GM21390 (cell line): ENCODE data around the gene SGPL1.
A peak's percentile ranks its signal among the peaks of the same experiment; 100 is the strongest.

Source experiments
- ATAC-seq: cut with Tn5 transposase; IDR thresholded peaks from one replicate; pipeline ENCODE4 v1.9.1; 2021; ENCODE audit not compliant: unreplicated experiment

The SGPL1 gene

DNA sequence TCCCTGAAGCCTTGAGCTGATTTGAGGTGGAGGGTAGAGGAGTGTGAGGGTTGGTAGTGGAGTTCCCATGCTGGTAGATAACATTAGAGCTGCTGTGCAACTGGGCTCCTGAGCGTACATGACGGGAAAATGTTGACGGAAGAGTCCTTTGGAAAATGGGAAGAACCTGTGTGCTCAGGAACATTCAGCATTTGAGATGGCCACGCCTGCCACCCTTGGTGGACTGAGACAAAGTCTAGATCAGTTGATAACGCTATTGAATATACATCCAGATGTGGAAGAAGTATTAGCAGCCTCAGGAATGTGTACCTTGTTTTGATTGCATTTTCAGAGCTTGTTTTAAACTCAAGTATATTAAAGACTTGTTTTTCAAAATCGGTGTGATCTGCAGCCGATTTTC, 56.5 kb downstream of the SGPL1 start:
- no peak for ATAC-seq

DNA sequence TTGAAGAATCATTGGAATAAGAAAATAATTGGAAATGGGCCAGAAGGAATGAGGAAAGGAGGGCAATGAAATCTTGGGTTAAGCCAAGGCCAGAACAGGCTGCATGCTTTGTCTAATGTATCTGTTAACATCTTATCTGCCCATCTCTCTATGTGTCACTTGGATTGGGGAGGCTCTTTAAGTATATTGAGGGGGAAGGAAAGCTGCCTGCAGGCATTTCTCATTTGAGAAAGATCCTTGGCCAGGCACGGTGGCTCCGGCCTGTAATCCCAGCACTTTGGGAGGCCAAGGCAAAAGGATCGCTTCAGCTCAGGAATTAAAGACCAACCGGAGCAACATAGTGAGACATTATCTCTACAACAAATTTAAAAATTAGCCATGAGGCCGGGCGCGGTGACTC, 58.3 kb downstream of the SGPL1 start:
- ATAC-seq, result no peak

DNA sequence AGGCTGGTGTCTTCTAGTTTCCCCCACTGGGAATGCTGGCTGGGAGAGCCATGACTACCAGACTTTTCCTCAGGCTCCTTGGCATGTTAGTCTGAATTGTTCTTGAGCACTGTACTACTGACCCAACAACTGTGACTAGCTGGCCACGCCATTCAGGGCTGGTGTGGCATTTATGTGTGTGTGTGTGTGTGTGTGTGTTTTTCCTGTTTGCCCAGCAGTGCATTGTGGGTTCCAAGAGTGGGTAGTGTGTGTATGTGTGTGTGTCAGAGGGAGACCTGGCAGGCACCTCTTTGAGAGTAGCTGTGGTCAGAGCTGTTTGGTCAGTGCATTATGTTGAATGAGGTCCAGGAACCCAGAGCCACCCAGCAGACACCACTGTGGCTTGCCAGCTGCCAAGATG, 63.5 kb downstream of the SGPL1 start:
- no peak for ATAC-seq

GRCh38 chr10:70880077-70880534, 64.4 kb downstream of the SGPL1 start:
- no peak for ATAC-seq

DNA sequence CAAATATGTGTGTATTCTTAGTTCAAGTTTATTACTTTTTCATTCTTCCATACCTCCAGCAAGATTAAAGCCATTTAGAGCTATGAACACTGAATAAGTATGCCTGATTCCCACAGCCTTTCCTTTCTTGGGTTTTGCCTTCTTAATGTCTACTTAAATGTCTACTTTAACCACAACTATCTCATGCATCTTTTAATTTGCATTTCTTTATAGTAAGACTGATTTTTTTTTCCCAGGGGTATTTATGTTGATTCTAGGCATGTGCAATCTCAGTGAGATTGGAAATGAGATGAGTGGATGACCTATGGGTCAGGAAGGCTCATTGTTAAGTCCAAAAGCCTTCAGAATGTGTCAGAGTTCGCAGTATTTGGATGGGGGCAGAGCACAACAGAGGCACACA, 69.0 kb downstream of the SGPL1 start:
- no peak for ATAC-seq

DNA sequence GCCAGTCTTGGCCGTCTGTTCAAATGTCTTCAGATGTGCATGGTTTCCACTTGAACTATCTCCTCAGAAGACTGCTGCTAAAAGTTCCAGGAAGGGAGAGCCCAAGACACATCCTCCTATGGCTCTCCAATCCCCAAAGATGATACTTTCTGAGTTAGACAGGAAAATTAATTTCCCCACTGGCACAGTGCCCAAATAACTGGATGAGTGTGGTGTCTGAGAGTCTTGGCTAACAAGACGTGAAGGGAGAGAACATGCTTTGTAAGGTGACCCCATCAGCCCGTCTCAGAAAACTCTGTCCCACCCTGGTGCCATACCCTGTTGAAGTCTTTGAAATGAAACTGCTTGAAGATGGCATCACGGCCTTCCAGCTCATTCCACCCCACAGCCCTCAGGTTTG, 69.7 kb downstream of the SGPL1 start:
- ATAC-seq, result no peak

DNA sequence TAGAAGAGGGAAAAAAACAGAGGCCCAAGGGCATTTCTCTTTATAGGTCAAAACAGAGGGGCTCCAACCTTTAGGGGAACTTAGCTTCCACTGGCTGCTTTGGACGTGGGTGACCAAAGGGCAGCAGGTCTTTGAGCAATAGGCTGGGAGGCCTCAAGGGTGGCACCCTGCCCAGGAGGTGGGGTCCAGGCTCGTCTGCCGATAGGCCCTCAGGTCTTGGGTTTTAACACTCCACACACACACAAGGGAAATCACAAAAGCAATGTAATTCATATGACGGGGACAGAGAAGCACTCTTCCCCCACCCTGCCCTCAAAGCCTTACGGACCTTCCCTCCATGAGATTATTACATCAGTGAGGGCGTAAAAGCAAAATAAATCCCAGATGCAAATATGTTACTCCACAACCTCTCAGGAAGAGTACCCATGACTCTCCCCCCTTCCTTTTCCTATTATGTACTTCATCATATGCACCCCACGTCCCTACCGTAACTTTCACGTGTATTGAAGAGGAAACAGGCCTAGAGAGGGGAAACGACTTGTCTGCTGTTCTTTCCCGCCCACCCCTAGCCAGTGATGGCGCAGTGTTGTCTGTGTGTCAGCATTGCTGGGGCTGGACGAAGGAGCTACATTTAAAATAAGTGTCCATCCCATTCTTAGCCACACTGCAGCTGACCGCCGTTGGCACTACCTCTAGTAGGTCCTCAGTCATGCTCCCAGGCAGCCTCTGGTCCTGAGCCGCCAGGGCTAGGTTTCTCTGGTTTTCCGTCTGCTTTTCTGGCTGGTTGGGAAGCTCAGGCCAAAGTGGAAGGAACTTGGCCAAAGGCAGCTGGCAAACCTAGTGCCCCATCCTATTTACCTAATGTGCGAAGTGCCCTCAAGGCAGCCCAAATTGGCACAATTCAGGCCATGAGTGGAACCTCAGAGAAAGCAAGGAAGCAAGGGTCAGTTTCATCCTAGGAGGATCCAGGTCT, 70.5 kb downstream of the SGPL1 start:
- no peak for ATAC-seq

DNA sequence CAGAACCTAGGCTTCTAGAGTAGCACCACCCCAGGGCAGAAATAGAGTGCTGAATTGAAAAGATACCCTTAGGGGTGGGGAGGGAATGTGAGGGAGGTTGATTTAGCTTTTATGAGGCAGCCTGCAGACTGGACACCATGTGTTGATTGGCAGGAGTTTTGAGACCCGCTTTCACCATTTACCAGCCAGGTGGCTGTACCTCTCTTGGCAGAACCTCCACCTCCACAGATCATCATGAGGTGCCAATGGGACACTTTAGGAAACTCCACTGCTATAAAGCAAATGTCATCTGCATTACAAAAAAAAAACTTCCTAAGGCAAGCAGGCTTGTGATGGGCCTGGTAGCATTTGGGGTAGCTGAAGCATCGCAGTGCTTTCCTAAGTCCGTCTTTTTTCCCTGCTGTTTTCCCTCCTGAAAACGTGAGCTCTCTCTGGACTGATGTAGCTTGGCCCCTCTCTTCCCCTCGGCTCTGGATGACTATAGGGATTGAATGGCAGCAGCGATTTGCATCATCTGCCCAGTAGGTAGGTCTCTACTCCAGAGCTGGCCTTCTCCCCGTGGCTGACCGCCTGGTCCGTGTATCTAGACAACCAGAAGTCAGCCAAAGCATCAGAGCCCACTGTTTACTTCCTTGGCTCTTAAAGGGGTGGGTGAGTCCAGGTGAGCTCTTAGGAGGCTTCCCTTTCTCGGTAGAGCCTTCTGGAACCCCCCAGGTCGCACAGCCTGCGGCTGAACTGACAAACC, 71.3 kb downstream of the SGPL1 start:
- no peak for ATAC-seq

DNA sequence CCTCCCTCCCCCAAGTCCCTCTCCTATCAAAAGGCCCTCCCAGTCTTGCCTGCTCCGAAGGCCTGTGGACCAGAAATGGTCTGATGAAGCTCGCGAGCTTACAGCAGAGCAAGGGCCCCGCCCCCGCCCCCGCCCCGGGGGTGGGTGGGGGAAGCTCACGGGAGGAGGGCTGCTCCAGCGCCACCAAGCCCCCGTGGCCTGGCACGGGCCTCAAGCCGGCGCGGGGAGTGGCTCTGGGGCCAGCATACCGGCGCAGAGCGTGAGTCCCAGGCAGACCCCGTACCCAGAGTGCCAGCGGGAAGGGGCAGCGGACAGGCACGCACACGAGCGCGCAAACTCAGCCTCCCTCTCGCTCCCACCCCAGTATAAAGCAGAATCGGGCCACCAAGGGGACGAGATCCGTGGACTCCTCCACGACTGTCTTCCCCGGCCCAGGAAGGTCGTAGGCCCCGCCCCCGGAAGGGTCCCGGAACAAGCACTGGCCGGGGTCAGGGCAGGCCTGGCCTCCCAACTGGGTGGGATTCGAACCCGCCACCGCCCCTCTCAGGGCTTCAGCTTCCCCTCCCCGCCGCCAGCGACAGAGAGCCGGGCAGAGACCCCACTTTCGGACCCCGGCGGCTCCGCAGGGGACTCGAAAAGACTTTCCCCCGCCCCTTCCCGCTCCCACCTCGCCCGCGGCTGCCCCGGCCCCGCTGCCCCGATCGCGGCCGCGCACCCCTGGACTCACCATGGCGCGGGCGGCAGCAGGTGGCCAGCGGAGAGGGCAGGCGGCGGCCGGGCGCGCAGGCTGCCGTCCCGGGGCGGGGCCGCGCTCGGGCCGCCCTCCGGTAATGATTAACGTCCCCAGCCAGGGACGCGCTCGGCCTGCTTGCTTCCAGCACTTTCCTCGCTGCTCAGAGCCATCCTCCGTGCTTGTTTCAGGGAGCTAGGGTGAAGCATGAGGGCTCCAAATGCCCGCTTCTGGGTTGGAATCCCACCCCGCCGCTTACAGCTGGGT, 72.4 kb downstream of the SGPL1 start, which contains the start of gene PCBD1:
TSS of gene PCBD1 (minus strand) at position 762 of the 997 bp plus-strand sequence. CDS start at position 730, 32 bp downstream.
- peak; percentile 65 for ATAC-seq

- no peak for ATAC-seq
Measured at GRCh38 chr10:70889291-70889690, 73.5 kb downstream of the SGPL1 start.

- no peak for ATAC-seq
Measured at GRCh38 chr10:70890917-70891431, 75.2 kb downstream of the SGPL1 start.

DNA sequence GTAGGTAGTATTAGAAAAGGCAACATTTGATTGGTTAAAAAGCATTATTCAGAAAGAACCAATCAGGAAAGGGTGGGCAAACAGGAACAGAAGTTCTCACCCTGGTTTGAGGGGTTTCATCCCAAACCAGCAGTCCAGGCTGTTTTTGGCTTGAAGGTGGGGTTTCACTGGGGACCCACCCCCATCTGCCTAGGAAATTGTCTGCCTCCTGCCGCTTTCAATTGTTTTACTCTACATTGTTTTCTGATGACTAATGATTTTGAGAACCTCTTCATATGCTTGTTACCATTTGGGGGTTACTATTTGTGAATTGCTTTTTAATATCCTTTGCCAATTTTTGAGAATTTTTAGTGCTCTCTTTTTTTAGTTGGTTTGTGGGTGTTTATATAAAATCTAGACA, 75.9 kb downstream of the SGPL1 start:
- no peak for ATAC-seq

DNA sequence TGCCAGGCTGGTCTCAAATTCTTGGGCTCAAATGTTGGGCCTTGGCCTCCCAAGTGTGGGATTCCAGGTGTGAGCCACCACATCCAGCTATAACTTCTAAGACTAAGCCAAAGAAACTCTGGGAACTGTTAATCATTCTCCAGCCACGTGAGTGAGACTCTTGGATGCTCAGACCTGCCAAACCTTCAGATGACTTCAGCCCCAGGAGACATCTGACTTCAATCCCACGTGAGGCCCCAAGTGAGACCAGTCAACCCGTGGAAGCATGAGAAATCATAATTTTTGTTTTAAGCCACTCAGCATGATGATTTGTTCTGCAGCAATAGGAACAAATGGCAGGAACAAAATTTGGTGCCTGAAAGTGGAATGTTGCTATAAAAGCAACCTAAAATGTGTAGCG, 76.9 kb downstream of the SGPL1 start:
- ATAC-seq, result no peak

- ATAC-seq, result no peak
Measured at GRCh38 chr10:70893227-70894006, 77.7 kb downstream of the SGPL1 start.

- no peak for ATAC-seq
Measured at GRCh38 chr10:70894416-70894815, 78.7 kb downstream of the SGPL1 start.

DNA sequence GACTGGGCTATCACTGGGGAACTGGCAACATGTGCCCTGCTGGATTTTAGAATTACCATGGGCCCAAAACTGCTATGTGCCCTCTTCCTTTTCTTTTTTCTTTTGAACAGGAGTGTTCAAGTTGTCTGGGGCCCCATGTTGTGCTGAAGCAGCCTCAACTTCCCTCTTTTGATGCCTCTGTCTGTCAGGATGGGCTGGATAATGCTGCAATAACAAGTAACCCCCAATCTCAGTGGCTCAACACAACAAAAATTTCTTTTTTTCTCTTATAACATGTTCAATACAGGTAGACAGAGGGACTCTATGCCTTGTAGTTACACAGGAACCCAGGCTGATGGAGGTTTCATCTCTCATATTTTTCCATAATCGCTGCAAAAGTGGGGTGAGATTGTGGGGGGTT, 80.8 kb downstream of the SGPL1 start:
- no peak for ATAC-seq

GRCh38 chr10:70898687-70899086, 82.9 kb downstream of the SGPL1 start:
- no peak for ATAC-seq

- ATAC-seq, result no peak
Measured at GRCh38 chr10:70899096-70899495, 83.3 kb downstream of the SGPL1 start.

DNA sequence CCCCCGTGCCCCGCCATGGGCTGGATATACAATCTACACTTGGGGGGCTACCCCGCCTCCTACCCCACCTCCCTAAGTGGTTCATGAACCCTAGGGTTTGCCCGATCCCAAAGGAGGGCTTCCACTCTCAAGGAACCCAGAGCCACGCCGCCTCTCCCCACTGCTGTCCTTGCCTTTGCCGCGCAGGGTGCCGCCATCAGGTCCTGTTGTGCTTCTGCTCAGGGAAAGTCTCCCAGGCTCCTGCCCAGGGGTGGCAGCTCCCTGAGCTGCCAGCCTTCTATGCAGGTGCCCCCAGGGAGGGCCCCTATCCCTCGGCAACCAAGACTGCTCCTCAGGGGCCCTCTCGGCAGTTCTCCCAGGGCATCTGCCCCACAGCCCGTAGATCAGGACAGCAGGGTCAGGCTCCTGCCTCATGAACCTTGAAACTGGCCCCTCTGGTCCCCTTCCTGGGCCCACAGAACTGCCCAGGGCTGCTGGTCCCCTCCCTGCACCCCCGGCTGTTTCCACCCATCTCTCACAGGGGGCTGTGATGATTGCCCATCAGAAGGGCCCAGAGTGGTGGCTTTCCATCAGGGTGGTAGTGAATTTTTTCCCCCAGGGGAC, 85.6 kb downstream of the SGPL1 start:
- no peak for ATAC-seq
